IMR-90 (cell line): ENCODE results near the gene OSBPL3. TPM values are rescaled to one million over a fixed set of nuclear protein-coding genes. Genes with fewer than 3 reads are reported as not detected.

Source experiments
- ATAC-seq: fragments of 200-7000 bp; cut with Tn5 transposase; 2 replicates; pipeline ENCODE4 v1.9.1; 2020; ENCODE audit warnings: low read depth, mild to moderate bottlenecking, moderate library complexity
- BruUV-seq: library from RNA; stranded (reverse); fragments of 400-500 nt; replicated peaks from 2 replicates; lab custom pipeline; 2021; lab: Mats Ljungman, UMichigan
- CTCF ChIA-PET: fragments of 300-600 bp; formaldehyde crosslinking; extraction: SDS; loops from one replicate; lab custom pipeline; 2021; ENCODE audit warnings: antibody characterized with exemption; lab: Yijun Ruan, JAX
- POLR2A ChIA-PET: fragments of 300-600 bp; sonication (Branson Sonifier 250); formaldehyde crosslinking; loops from one replicate; lab custom pipeline; 2022; ENCODE audit warnings: antibody characterized with exemption; ENCODE audit not compliant: unreplicated experiment; lab: Charles Lee
- DNase-seq: peaks from one replicate; pipeline ENCODE4 v3.0.0; 2013
- H2AFZ ChIP-seq: replicated peaks from 2 replicates; pipeline ENCODE3; 2013; ENCODE audit warnings: low read length, mild to moderate bottlenecking; ENCODE audit not compliant: poor library complexity
- H2AK5ac ChIP-seq: 2 replicates; pipeline ENCODE4 v1.6.1; 2013; ENCODE audit warnings: low read depth, low read length, inconsistent platforms
- H2AK9ac ChIP-seq: replicated peaks from 2 replicates; pipeline ENCODE3; 2013; ENCODE audit warnings: mild to moderate bottlenecking, low read depth, low read length, moderate library complexity; ENCODE audit not compliant: poor library complexity
- H2BK120ac ChIP-seq: 2 replicates; pipeline ENCODE4 v1.6.1; 2013; ENCODE audit warnings: low read depth, low read length, inconsistent platforms
- H2BK15ac ChIP-seq: 3 replicates; pipeline ENCODE4 v1.6.1; 2013; ENCODE audit warnings: low read depth, low read length, inconsistent platforms
- H2BK20ac ChIP-seq: 2 replicates; pipeline ENCODE4 v1.6.1; 2013; ENCODE audit warnings: low read depth, mild to moderate bottlenecking, inconsistent platforms, low read length, moderate library complexity
- H2BK5ac ChIP-seq: 2 replicates; pipeline ENCODE4 v1.6.1; 2013; ENCODE audit warnings: mild to moderate bottlenecking, low read depth, low read length, inconsistent platforms; ENCODE audit not compliant: poor library complexity, severe bottlenecking
- H3K14ac ChIP-seq: replicated peaks from 2 replicates; pipeline ENCODE4 v1.6.1; 2013; ENCODE audit warnings: low read depth, low read length, inconsistent platforms
- H3K18ac ChIP-seq: 2 replicates; pipeline ENCODE4 v1.6.1; 2013; ENCODE audit warnings: low read depth, low read length, control low read depth
- H3K23ac ChIP-seq: 2 replicates; pipeline ENCODE4 v1.6.1; 2013; ENCODE audit warnings: low read depth, low read length, inconsistent platforms
- H3K27ac ChIP-seq: 2 replicates; pipeline ENCODE4 v1.5.1; 2013; ENCODE audit warnings: mild to moderate bottlenecking, control low read depth, low read length; ENCODE audit not compliant: insufficient read depth
- H3K27me3 ChIP-seq: 2 replicates; pipeline ENCODE4 v1.6.1; 2013; ENCODE audit warnings: low read length; ENCODE audit not compliant: control insufficient read depth, insufficient read depth
- H3K36me3 ChIP-seq: 2 replicates; pipeline ENCODE4 v1.6.1; 2013; ENCODE audit warnings: low read length, mixed read lengths; ENCODE audit not compliant: control insufficient read depth, insufficient read depth
- H3K4ac ChIP-seq: 2 replicates; pipeline ENCODE4 v1.6.1; 2013; ENCODE audit warnings: low read depth, low read length, inconsistent platforms
- H3K4me1 ChIP-seq: 2 replicates; pipeline ENCODE4 v1.6.1; 2013; ENCODE audit warnings: low read length, mixed read lengths; ENCODE audit not compliant: control insufficient read depth, insufficient read depth
- H3K4me2 ChIP-seq: 2 replicates; pipeline ENCODE4 v1.6.1; 2013; ENCODE audit warnings: low read depth, mild to moderate bottlenecking, control low read depth, low read length, moderate library complexity
- H3K4me3 ChIP-seq: 2 replicates; pipeline ENCODE4 v1.5.1; 2013; ENCODE audit warnings: low read depth, mild to moderate bottlenecking, control low read depth, low read length, moderate library complexity; ENCODE audit not compliant: insufficient read depth
- H3K56ac ChIP-seq: 2 replicates; pipeline ENCODE4 v1.6.1; 2013; ENCODE audit warnings: low read length, inconsistent platforms; ENCODE audit not compliant: insufficient read depth; ENCODE audit errors: extremely low read depth
- H3K79me1 ChIP-seq, 2 experiments: 2 replicates each; pipeline ENCODE4 v1.6.1; 2013; ENCODE audit warnings: low read length in 2 of 2, inconsistent platforms in 1 of 2, low read depth in 1 of 2
- H3K9ac ChIP-seq: 2 replicates; pipeline ENCODE4 v1.6.1; 2013; ENCODE audit warnings: low read depth, low read length, control low read depth
- H3K9me1 ChIP-seq: 2 replicates; pipeline ENCODE4 v1.6.1; 2013; ENCODE audit warnings: low read length, inconsistent platforms; ENCODE audit not compliant: insufficient read depth
- H3K9me3 ChIP-seq: 2 replicates; pipeline ENCODE4 v1.6.1; 2013; ENCODE audit warnings: low read length; ENCODE audit not compliant: control insufficient read depth, insufficient read depth
- H4K20me1 ChIP-seq: 2 replicates; pipeline ENCODE4 v1.6.1; 2013; ENCODE audit warnings: low read length, inconsistent platforms; ENCODE audit not compliant: insufficient read depth
- H4K5ac ChIP-seq: 2 replicates; pipeline ENCODE4 v1.6.1; 2013; ENCODE audit warnings: mild to moderate bottlenecking, low read depth, low read length, control low read depth
- H4K8ac ChIP-seq, 2 experiments: 2 replicates each; pipeline ENCODE4 v1.6.1; 2013; ENCODE audit warnings: low read depth in 2 of 2, low read length in 2 of 2, control low read depth in 1 of 2, inconsistent platforms in 1 of 2
- H4K91ac ChIP-seq: 2 replicates; pipeline ENCODE4 v1.6.1; 2013; ENCODE audit warnings: low read depth, low read length, inconsistent platforms; ENCODE audit not compliant: insufficient read depth
- MAZ ChIP-seq: IDR thresholded peaks from 2 replicates; pipeline ENCODE4 v1.6.1; 2012; ENCODE audit warnings: low read depth, mild to moderate bottlenecking, low read length, improper control_type of control experiment, moderate library complexity, borderline replicate concordance
- MXI1 ChIP-seq: IDR thresholded peaks from 2 replicates; pipeline ENCODE4 v1.6.1; 2012; ENCODE audit warnings: low read depth, mild to moderate bottlenecking, low read length, moderate library complexity, borderline replicate concordance
- RAD21 ChIP-seq: IDR thresholded peaks from 2 replicates; pipeline ENCODE4 v1.6.1; 2012; ENCODE audit warnings: low read length, improper control_type of control experiment
- RCOR1 ChIP-seq: IDR thresholded peaks from 2 replicates; pipeline ENCODE4 v1.6.1; 2012; ENCODE audit warnings: mild to moderate bottlenecking, low read length, improper control_type of control experiment; ENCODE audit not compliant: insufficient replicate concordance
- RFX5 ChIP-seq: IDR thresholded peaks from 2 replicates; pipeline ENCODE4 v1.8.0; 2012; ENCODE audit warnings: low read depth, mild to moderate bottlenecking, low read length, moderate library complexity
- WGBS, 2 experiments: methylation state at CpG; one replicate each; pipeline versions ENCODE4 v1.1.5 to v1.1.7; 2013; ENCODE audit warnings: missing lambda C conversion rate in 2 of 2; ENCODE audit not compliant: insufficient read length in 1 of 2; ENCODE audit errors: extremely low coverage in 2 of 2; 5-methylcytosine and 5-hydroxymethylcytosine counted together
- dilution Hi-C: fragments of 300-500 bp; cut with HindIII; formaldehyde crosslinking; loops from one replicate; pipeline ENCODE4 v1.14.3; 2018; ENCODE audit warnings: low sequenced_read_pairs; ENCODE audit not compliant: unreplicated experiment
- in situ Hi-C: fragments of 300-500 bp; cut with MboI; formaldehyde crosslinking; loops from 3 replicates; pipeline ENCODE4 v1.14.3; 2019; ENCODE audit warnings: low sequenced_read_pairs, inconsistent platforms, mixed read lengths
- intact Hi-C: fragments of 100-400 bp; cut with micrococcal nuclease; formaldehyde crosslinking; loops from 2 replicates; pipeline ENCODE4 v1.10.0; 2022
- polyA plus RNA-seq, 3 experiments: library from polyadenylated mRNA; depleted of rRNA; stranded (reverse); fragments of >200 nt; gene quantifications; 2 replicates each; pipeline ENCODE4 v1.2.3, GENCODE V29; 2012; ENCODE audit warnings: low replicate concordance in 1 of 3
- total RNA-seq: library from RNA; depleted of rRNA; stranded (reverse); fragments of >200 nt; gene quantifications from 2 replicates; pipeline ENCODE4 v1.2.3, GENCODE V29; 2012
- TF ChIP-seq, protein P1 (sequence below): fragments of 150-350 bp; IDR thresholded peaks from 2 replicates; pipeline ENCODE4 v1.6.1; 2016; ENCODE audit warnings: low read depth, mild to moderate bottlenecking, low read length, moderate library complexity, borderline replicate concordance

Gene OSBPL3
- total and polyA plus RNA-seq, 2 of the 4 experiments (the other 2 are of a cell fraction), result 18.0 to 29.9 TPM

DNA sequence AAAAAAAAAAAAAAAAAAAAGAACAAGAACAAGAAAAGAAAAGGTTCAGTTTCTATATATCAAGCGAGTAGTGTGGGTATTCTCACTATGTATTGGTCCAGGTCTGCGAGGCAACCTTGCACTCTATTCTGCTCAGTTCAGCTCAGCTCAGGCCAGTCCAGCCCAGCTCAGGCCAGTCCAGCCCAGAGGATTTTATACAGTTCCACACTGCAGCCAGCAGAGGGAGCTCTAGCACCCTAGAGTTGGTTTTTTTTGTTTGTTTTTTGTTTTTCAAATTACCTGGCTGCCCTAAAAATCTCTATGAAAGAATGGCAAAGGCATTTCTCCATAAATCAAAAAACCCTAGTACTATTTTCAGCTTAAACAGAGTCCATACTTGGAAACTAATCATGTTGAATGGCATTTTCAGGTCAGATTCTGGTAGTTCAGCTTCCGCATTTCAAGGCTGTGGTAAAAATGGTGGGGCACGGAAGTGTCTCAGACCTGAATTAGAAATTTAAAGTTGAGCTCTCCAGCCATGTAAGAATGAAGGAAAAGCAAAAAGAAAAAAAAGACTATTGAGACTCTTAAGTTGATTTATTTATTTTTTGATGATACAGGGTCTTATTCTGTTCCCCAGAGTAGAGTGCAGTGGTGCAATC, 167.6 kb downstream of the OSBPL3 start (continued):
- peak; percentile 77 for TF ChIP-seq RAD21

DNA sequence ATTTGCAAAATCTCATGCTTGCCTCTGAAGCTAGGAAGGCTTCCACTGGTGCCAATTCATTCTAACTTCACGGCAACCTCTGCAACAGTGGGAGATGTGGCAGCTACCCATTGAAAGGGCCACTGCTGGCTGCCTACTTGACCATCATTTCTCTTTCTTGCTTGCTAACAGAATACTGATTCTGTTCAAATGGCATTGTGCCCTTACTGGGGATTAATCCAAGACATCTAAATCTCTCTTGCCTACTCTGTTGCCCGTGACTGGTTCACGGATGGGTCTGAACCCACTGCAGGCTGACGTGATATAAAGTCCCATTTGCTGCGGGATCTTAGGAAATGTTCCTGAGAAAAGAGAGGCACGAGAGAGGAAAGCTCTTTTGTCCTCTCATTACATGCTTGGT, 171.5 kb downstream of the OSBPL3 start:
- Histone ChIP-seq H3K56ac (no peak overlapping the region), H2BK5ac (no peak overlapping the region), H3K27me3 (no peaks in the 10 kb centered on the region), H2AK5ac (no peak overlapping the region), H2BK20ac (no peak overlapping the region), H3K14ac (no peak overlapping the region), H3K4me1 (no peaks in the 10 kb centered on the region), H3K9ac (no peak overlapping the region), H2BK15ac (no peak overlapping the region), H4K91ac (no peak overlapping the region), H3K27ac (no peak overlapping the region), H3K4me2 (no peak overlapping the region), H3K79me1 (no peaks in the 10 kb centered on the region; a peak in 2 of 4 replicates), H3K23ac (no peak overlapping the region), H3K4ac (no peak overlapping the region), H4K20me1 (no peaks in the 10 kb centered on the region), H4K5ac (no peak overlapping the region), H3K9me3 (no peaks in the 10 kb centered on the region), H3K4me3 (no peak overlapping the region), H3K18ac (no peak overlapping the region), H2BK120ac (no peak overlapping the region), H3K9me1 (no peaks in the 10 kb centered on the region), H2AK9ac (no peak overlapping the region), H3K36me3 (peaks cover 13% of the 10 kb centered on the region), H2AFZ (no peak overlapping the region), H4K8ac (no peak overlapping the region)
- ATAC-seq (no peak), DNase-seq (no peak)
- dilution Hi-C loops, result loop anchor here (25.0 kb wide), 1 partner anchor 279 kb away; no protein-coding TSS in a partner anchor
- in situ Hi-C loops, result no loop called here
- ChIA-PET CTCF (interaction anchor here (1.0 to 1.6 kb wide), 3 partner anchors 9 to 289 kb away, joined by 3 to 4 read pairs (median 3); partner anchors contain the start of gene OSBPL3), POLR2A (no interaction called here)
- intact Hi-C loops, result loop anchor here (10.0 kb wide), 1 partner anchor 104 kb away; no protein-coding TSS in a partner anchor
- 83% methylated on average over 4 of the region's 6 CpGs; no CpG with 5 or more reads in 1 of the 2 experiments for WGBS, 2 experiments
- BruUV-seq, result no TSS peak
- TF ChIP-seq RFX5 (no peak), MXI1 (no peak), RAD21 (no peak), RCOR1 (no peak), MAZ (no peak)
- TF ChIP-seq, protein P1, sequence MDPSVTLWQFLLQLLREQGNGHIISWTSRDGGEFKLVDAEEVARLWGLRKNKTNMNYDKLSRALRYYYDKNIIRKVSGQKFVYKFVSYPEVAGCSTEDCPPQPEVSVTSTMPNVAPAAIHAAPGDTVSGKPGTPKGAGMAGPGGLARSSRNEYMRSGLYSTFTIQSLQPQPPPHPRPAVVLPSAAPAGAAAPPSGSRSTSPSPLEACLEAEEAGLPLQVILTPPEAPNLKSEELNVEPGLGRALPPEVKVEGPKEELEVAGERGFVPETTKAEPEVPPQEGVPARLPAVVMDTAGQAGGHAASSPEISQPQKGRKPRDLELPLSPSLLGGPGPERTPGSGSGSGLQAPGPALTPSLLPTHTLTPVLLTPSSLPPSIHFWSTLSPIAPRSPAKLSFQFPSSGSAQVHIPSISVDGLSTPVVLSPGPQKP, result no peak
